DOHH2 (cell line): ENCODE results near the gene GMDS.

ENCODE experiments used
- EZH2phosphoT487 ChIP-seq: fragments of 200-600 bp; sonication (generic); IDR thresholded peaks from 2 replicates; pipeline ENCODE4 v1.6.1; 2017; ENCODE audit warnings: borderline replicate concordance, mild to moderate bottlenecking, antibody characterized with exemption, low read length, moderate library complexity, mixed read lengths
- TF ChIP-seq, protein P1 (sequence below): fragments of 200-600 bp; sonication (generic); IDR thresholded peaks from one replicate; pipeline ENCODE4 v1.5.1; 2014; ENCODE audit warnings: antibody characterized with exemption, mild to moderate bottlenecking, low read depth, low read length; ENCODE audit not compliant: poor library complexity, severe bottlenecking

DNA sequence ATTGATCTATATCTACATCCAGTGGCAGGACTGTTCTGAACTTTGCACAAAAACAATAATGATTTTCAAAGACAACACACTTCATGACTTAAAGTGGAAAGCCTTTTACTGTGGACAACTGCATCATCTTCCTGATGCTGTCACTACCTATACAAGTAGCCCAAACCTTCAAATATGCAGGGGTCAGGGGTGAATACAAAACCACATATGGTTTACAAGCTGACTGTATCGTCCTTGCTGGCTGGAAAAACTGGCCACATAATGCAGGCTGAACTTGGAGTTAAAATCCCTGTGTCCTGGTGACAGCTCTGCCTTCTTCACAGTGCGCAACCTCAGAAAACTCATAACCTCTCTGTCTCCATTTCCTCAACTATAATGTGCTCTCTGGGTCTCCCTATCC is 128.9 kb downstream of the GMDS start:
- TF ChIP-seq, protein P1, sequence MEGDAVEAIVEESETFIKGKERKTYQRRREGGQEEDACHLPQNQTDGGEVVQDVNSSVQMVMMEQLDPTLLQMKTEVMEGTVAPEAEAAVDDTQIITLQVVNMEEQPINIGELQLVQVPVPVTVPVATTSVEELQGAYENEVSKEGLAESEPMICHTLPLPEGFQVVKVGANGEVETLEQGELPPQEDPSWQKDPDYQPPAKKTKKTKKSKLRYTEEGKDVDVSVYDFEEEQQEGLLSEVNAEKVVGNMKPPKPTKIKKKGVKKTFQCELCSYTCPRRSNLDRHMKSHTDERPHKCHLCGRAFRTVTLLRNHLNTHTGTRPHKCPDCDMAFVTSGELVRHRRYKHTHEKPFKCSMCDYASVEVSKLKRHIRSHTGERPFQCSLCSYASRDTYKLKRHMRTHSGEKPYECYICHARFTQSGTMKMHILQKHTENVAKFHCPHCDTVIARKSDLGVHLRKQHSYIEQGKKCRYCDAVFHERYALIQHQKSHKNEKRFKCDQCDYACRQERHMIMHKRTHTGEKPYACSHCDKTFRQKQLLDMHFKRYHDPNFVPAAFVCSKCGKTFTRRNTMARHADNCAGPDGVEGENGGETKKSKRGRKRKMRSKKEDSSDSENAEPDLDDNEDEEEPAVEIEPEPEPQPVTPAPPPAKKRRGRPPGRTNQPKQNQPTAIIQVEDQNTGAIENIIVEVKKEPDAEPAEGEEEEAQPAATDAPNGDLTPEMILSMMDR: no peak
- no peak for TF ChIP-seq EZH2phosphoT487
